ENCODE data around the gene WHRN. TPM values are rescaled to one million over a fixed set of nuclear protein-coding genes. Genes with fewer than 3 reads are reported as not detected.
A peak's percentile ranks its signal among the peaks of the same experiment; 100 is the strongest.

Gene WHRN
- total RNA-seq, 4 donors from 2014 or later, result 3.7 to 13.2 (median 6.0) TPM

- peak overlapping the region in 3 of 4 donors; percentile 37 to 72 (median 65) for H3K4me3 ChIP-seq
- peak overlapping the region in 1 of 4 donors; percentile 36 for H3K27ac ChIP-seq
- DNase-seq (ENCODE audit: low spot score in 2 of 2), result peak in 1 of 2 donors; percentile 8
- no peaks in the 10 kb centered on the region for H3K36me3 ChIP-seq
- WGBS, 2 donors, result 71 to 74% methylated on average over 18 of the region's 18 CpGs
- H3K9me3 ChIP-seq, result peaks cover 0 to 5% (median 0%) of the 10 kb centered on the region in 4 donors
- H3K27me3 ChIP-seq, result peaks cover 0 to 58% of the 10 kb centered on the region in 2 donors
- TF ChIP-seq POLR2A (IDR thresholded peaks at IDR 0.05), result no peak
- TF ChIP-seq CTCF (IDR thresholded peaks at IDR 0.05), result no peak
- TF ChIP-seq EP300 (IDR thresholded peaks at IDR 0.05), result no peak
- H3K4me1 ChIP-seq, result peaks cover 0 to 31% (median 7%) of the 10 kb centered on the region in 4 donors
Measured at GRCh38 chr9:114503522-114504340, 1.5 kb downstream of the WHRN start.

DNA sequence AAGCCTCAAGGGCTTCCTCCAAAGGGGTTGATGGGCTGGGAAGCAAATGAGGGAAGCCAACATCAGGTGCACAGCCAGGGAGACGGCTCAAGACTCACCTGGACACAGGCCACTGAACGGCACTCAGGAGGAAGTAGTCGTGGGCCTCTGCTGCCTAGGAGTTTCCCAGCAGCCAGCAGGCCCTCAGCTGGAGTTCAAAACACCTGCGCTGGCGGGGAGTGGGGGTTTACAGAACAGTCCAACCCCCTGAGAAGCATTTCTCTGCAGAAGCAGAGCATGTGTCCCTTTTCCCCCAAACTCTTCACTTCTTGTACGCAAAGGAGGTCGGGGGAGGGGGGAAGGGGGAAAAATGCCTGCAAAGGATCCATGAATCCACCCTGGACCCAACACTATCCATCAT, 2.3 kb downstream of the WHRN start:
- no peak overlapping the region for H3K4me3 ChIP-seq
- H3K27me3 ChIP-seq, result peaks cover 0 to 54% of the 10 kb centered on the region in 2 donors
- H3K27ac ChIP-seq, result no peak overlapping the region
- H3K9me3 ChIP-seq, result peaks cover 0 to 5% (median 0%) of the 10 kb centered on the region in 4 donors
- DNase-seq (ENCODE audit: low spot score in 2 of 2), result no peak
- peaks cover 0 to 31% (median 7%) of the 10 kb centered on the region in 4 donors for H3K4me1 ChIP-seq
- TF ChIP-seq EP300 (IDR thresholded peaks at IDR 0.05) (no peak), POLR2A (IDR thresholded peaks at IDR 0.05) (no peak), CTCF (IDR thresholded peaks at IDR 0.05) (no peak)
- H3K36me3 ChIP-seq, result no peaks in the 10 kb centered on the region
- WGBS, 2 donors, result 69 to 70% methylated on average over 7 of the region's 7 CpGs

DNA sequence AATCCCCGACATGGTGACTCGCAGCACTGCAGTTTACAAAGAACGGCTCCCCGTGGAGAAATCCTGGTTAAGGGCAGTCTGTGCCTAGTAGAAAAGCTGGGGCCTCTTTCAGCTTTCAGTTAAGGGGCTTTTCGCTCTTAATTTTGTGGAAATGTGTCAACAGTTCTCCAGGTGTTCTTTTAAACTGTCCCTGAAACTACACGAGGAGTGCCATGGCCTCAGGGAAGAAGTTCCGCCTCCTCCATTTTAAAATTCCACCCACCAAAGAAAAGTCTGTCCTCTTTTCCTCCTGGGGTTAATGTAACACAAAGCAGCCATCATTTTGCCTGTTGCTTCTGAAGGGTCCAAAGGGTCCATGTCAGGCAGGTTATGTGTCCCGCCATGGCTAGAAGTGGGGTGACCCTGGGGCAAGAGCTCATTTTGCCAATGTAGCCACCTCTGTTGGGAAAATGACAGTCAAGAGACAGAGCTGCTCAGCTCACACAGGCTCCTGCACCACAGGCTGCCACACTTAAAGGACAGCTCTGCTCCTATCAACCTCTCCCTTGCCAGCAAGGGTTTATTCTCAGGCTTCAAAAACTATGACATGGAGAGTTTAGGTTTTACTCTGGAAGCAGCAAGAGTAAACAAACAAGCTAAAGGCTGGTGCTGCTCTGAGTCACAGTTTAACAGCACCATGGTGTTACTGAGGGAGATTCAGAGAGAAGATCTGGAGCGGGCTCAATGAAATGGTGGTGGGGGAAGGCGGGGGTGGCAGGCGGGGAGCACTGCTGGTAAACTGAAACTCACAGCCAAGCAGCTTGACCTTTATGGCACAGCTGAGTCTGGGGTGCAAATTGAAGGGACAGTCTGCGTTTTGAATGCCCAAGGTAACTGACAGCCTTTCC, 3.2 kb downstream of the WHRN start:
- Histone ChIP-seq H3K27me3 (peaks cover 0 to 45% of the 10 kb centered on the region in 2 donors), H3K4me3 (no peak overlapping the region), H3K4me1 (peaks cover 0 to 31% (median 7%) of the 10 kb centered on the region in 4 donors), H3K27ac (no peak overlapping the region), H3K9me3 (peaks cover 0 to 5% (median 0%) of the 10 kb centered on the region in 4 donors), H3K36me3 (no peaks in the 10 kb centered on the region)
- no peak for TF ChIP-seq POLR2A (IDR thresholded peaks at IDR 0.05)
- TF ChIP-seq EP300 (IDR thresholded peaks at IDR 0.05), result no peak
- no peak for TF ChIP-seq CTCF (IDR thresholded peaks at IDR 0.05)
- WGBS, 2 donors, result 57 to 61% methylated on average over 12 of the region's 12 CpGs
- no peak for DNase-seq (ENCODE audit: low spot score in 2 of 2)

GRCh38 chr9:114500697-114501292, 4.5 kb downstream of the WHRN start:
- DNase-seq (ENCODE audit: low spot score in 2 of 2), result no peak
- Histone ChIP-seq H3K9me3 (peaks cover 0 to under 1% (median 0%) of the 10 kb centered on the region in 4 donors), H3K36me3 (no peaks in the 10 kb centered on the region), H3K4me3 (no peak overlapping the region), H3K27ac (no peak overlapping the region), H3K4me1 (peaks cover 0 to 28% (median 5%) of the 10 kb centered on the region in 4 donors), H3K27me3 (peaks cover 0 to 33% of the 10 kb centered on the region in 2 donors)
- TF ChIP-seq EP300 (IDR thresholded peaks at IDR 0.05), result no peak
- TF ChIP-seq POLR2A (IDR thresholded peaks at IDR 0.05), result no peak
- no peak for TF ChIP-seq CTCF (IDR thresholded peaks at IDR 0.05)
- 88 to 90% methylated on average over 3 of the region's 3 CpGs for WGBS, 2 donors

Data from tibial nerve (tissue), 4 donors.